Mammary epithelial cell (primary cell): Measurements from ENCODE around the gene CASZ1.

Experiments used
- EZH2 ChIP-seq: IDR thresholded peaks from 2 replicates; pipeline ENCODE4 v1.6.1; 2012; ENCODE audit warnings: low read length, inconsistent platforms, borderline replicate concordance
- TF ChIP-seq, protein P1 (sequence below), 2 donors: IDR thresholded peaks in 1 of 2; conservative IDR thresholded peaks in 1 of 2; 2 replicates each; pipeline ENCODE4 v1.5.1; 2011 to 2012; ENCODE audit warnings: inconsistent platforms in 2 of 2, low read length in 2 of 2, mild to moderate bottlenecking in 2 of 2, control low read depth in 1 of 2, low read depth in 1 of 2; ENCODE audit not compliant: insufficient read depth in 1 of 2; ENCODE audit errors: extremely low read depth in 1 of 2

GRCh38 chr1:10814312-10814711, 17.9 kb upstream of the CASZ1 start:
- TF ChIP-seq, protein P1, sequence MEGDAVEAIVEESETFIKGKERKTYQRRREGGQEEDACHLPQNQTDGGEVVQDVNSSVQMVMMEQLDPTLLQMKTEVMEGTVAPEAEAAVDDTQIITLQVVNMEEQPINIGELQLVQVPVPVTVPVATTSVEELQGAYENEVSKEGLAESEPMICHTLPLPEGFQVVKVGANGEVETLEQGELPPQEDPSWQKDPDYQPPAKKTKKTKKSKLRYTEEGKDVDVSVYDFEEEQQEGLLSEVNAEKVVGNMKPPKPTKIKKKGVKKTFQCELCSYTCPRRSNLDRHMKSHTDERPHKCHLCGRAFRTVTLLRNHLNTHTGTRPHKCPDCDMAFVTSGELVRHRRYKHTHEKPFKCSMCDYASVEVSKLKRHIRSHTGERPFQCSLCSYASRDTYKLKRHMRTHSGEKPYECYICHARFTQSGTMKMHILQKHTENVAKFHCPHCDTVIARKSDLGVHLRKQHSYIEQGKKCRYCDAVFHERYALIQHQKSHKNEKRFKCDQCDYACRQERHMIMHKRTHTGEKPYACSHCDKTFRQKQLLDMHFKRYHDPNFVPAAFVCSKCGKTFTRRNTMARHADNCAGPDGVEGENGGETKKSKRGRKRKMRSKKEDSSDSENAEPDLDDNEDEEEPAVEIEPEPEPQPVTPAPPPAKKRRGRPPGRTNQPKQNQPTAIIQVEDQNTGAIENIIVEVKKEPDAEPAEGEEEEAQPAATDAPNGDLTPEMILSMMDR (conservative IDR thresholded peaks at IDR 0.05 in 1 of 2, IDR thresholded peaks at IDR 0.05 in 1 of 2; ENCODE audit: extremely low read depth in 1 of 2, insufficient read depth in 1 of 2, low read depth in 1 of 2, low read length in 2 of 2): no peak
- no peak for TF ChIP-seq EZH2
